Natural killer cell (primary cell): ENCODE data around the gene C11orf58. TPM values are rescaled to one million over a fixed set of nuclear protein-coding genes. Genes with fewer than 3 reads are reported as not detected.

Source experiments
- ATAC-seq, 3 donors: fragments of 150-1000 bp in 2 of 3; fragments of 200-7000 bp in 1 of 3; cut with Tn5 transposase; 1 replicate in 1 of 3; 2 replicates in 2 of 3; pipeline ENCODE4 v1.10.0; 2021; ENCODE audit warnings: mild to moderate bottlenecking in 2 of 3, moderate library complexity in 2 of 3
- DNase-seq, 2 donors: peaks; one replicate each; pipeline versions ENCODE4 v3.0.0 to v3.0.0-alpha.2; 2013 to 2021; ENCODE audit warnings: mixed read lengths in 1 of 2
- H3K27ac ChIP-seq: one replicate; pipeline ENCODE4 v1.5.1; 2013; ENCODE audit warnings: mild to moderate bottlenecking, low read length
- H3K27me3 ChIP-seq: one replicate; pipeline ENCODE4 v1.6.1; 2013; ENCODE audit warnings: low read length; ENCODE audit not compliant: control insufficient read depth, insufficient read depth
- H3K36me3 ChIP-seq: one replicate; pipeline ENCODE4 v1.6.1; 2013; ENCODE audit warnings: low read length; ENCODE audit not compliant: control insufficient read depth, insufficient read depth
- H3K4me1 ChIP-seq: one replicate; pipeline ENCODE4 v1.6.1; 2013; ENCODE audit warnings: low read length; ENCODE audit not compliant: control insufficient read depth, insufficient read depth
- H3K4me3 ChIP-seq: one replicate; pipeline ENCODE4 v1.5.1; 2013; ENCODE audit warnings: low read length
- H3K9me3 ChIP-seq: one replicate; pipeline ENCODE4 v1.6.1; 2013; ENCODE audit warnings: low read length; ENCODE audit not compliant: control insufficient read depth, insufficient read depth
- H3K27ac Mint-ChIP-seq, 2 donors: one replicate each; pipeline ENCODE4 v1.8.0; 2022; ENCODE audit warnings: mild to moderate bottlenecking in 2 of 2, mixed read lengths in 2 of 2, moderate library complexity in 1 of 2
- H3K27me3 Mint-ChIP-seq, 2 donors: one replicate each; pipeline ENCODE4 v1.8.0; 2022; ENCODE audit warnings: low read depth in 2 of 2, mixed read lengths in 2 of 2
- H3K36me3 Mint-ChIP-seq: one replicate; pipeline ENCODE4 v1.8.0; 2022; ENCODE audit warnings: mixed read lengths
- H3K4me1 Mint-ChIP-seq, 2 donors: one replicate each; pipeline ENCODE4 v1.8.0; 2022; ENCODE audit warnings: mixed read lengths in 2 of 2
- H3K4me3 Mint-ChIP-seq: one replicate; pipeline ENCODE4 v1.8.0; 2022; ENCODE audit warnings: mild to moderate bottlenecking, moderate library complexity, mixed read lengths
- H3K9me3 Mint-ChIP-seq, 2 donors: one replicate each; pipeline ENCODE4 v1.8.0; 2022; ENCODE audit warnings: mixed read lengths in 2 of 2
- CTCF ChIP-seq: fragments of 200-600 bp; IDR thresholded peaks from one replicate; pipeline ENCODE4 v1.8.0; 2022; ENCODE audit warnings: antibody characterized with exemption
- WGBS: methylation state at CpG from one replicate; pipeline ENCODE4 v1.1.7; 2013; ENCODE audit warnings: missing lambda C conversion rate; ENCODE audit not compliant: insufficient coverage; 5-methylcytosine and 5-hydroxymethylcytosine counted together
- intact Hi-C: fragments of 100-400 bp; cut with micrococcal nuclease; formaldehyde crosslinking; loops from one replicate; pipeline ENCODE4 v1.14.2; 2022
- total RNA-seq, 4 donors: library from RNA; stranded (reverse); fragments of 120-200 nt in 1 of 4; gene quantifications; one replicate each; pipeline versions ENCODE4 v1.2.3 to v1.2.4, GENCODE V29; 2013 to 2022

The C11orf58 gene
- total RNA-seq, 3 donors from 2014 or later (not counting 1 experiment from before 2014, with no cell fraction given) = 109 to 118 (median 115) TPM

- no peak overlapping the region for H3K27ac Mint-ChIP-seq
- H3K4me3 ChIP-seq = no peak overlapping the region
- no peak for TF ChIP-seq CTCF
- H3K4me1 Mint-ChIP-seq = no peaks in the 10 kb centered on the region
- no peaks in the 10 kb centered on the region for H3K27me3 ChIP-seq
- intact Hi-C loops = no loop called here
- no peak overlapping the region for H3K27ac ChIP-seq
- no peaks in the 10 kb centered on the region for H3K4me1 ChIP-seq
- DNase-seq (no peak), ATAC-seq (no peak)
- 79% methylated on average over 2 of the region's 2 CpGs for WGBS
- H3K36me3 ChIP-seq = no peaks in the 10 kb centered on the region
- no peaks in the 10 kb centered on the region for H3K27me3 Mint-ChIP-seq
- H3K4me3 Mint-ChIP-seq = no peak overlapping the region
- no peaks in the 10 kb centered on the region for H3K9me3 Mint-ChIP-seq
- H3K36me3 Mint-ChIP-seq = no peaks in the 10 kb centered on the region
- no peaks in the 10 kb centered on the region for H3K9me3 ChIP-seq
Observed at GRCh38 chr11:16784097-16784496, 45.6 kb downstream of the C11orf58 start.

- Mint-ChIP-seq H3K4me3 (no peak overlapping the region), H3K36me3 (no peaks in the 10 kb centered on the region), H3K27me3 (no peaks in the 10 kb centered on the region), H3K4me1 (no peaks in the 10 kb centered on the region), H3K27ac (no peak overlapping the region), H3K9me3 (no peaks in the 10 kb centered on the region)
- H3K27ac ChIP-seq = no peak overlapping the region
- WGBS = 88% methylated on average over 2 of the region's 2 CpGs
- DNase-seq = no peak
- no peaks in the 10 kb centered on the region for H3K36me3 ChIP-seq
- no peak overlapping the region for H3K4me3 ChIP-seq
- no peak for ATAC-seq
- no peak for TF ChIP-seq CTCF
- H3K9me3 ChIP-seq = no peaks in the 10 kb centered on the region
- H3K4me1 ChIP-seq = no peaks in the 10 kb centered on the region
- intact Hi-C loops = loop anchor here (1.0 kb wide), 1 partner anchor 720 kb away; no protein-coding TSS in a partner anchor
- H3K27me3 ChIP-seq = no peaks in the 10 kb centered on the region
Observed at GRCh38 chr11:16784666-16785065, 46.2 kb downstream of the C11orf58 start.

DNA sequence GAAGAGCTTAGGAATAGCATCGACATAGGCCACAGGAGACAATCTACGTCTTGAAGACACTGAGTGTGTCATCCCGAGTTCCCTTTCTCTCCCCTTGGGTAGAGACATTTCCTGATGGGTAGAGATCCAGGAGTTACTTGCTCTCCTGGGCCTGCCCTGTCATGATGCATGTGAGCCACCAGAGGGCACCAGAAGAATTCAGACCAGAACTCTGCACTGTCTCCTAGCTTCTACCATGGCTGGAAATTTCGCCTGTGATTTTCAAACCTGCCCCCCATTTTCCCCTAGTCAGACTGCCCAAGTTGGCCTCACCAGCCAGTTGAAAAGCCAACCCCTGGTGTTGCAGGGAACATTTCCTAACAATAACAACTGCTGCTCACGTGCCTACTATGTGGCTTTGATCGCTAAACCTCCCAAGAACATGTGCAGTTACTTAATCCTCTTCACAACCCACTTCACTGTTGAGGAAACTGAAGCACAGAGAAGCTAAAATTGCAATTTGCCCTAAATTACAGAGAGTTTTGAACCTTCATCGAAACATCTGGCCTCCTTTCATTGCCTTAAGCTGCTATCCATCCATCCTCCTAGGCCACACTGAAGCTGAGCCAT lies 47.2 kb downstream of the C11orf58 start:
- no peaks in the 10 kb centered on the region for H3K36me3 ChIP-seq
- H3K4me1 ChIP-seq = peaks cover 2% of the 10 kb centered on the region
- H3K27ac ChIP-seq = no peak overlapping the region
- H3K9me3 Mint-ChIP-seq = no peaks in the 10 kb centered on the region
- no peaks in the 10 kb centered on the region for H3K27me3 ChIP-seq
- no peaks in the 10 kb centered on the region for H3K36me3 Mint-ChIP-seq
- intact Hi-C loops = loop anchor here (1.0 kb wide), 1 partner anchor 719 kb away; no protein-coding TSS in a partner anchor
- H3K9me3 ChIP-seq = no peaks in the 10 kb centered on the region
- DNase-seq (peak; percentile 26 to 72), ATAC-seq (peak; percentile 76 to 86 (median 84))
- WGBS = 56% methylated on average over 7 of the region's 7 CpGs
- H3K27ac Mint-ChIP-seq = no peak overlapping the region
- H3K4me3 Mint-ChIP-seq = no peak overlapping the region
- H3K27me3 Mint-ChIP-seq = no peaks in the 10 kb centered on the region
- H3K4me1 Mint-ChIP-seq = no peaks in the 10 kb centered on the region
- no peak overlapping the region for H3K4me3 ChIP-seq
- TF ChIP-seq CTCF = peak; percentile 87

GRCh38 chr11:16786131-16786530 lies 47.7 kb downstream of the C11orf58 start:
- TF ChIP-seq CTCF = no peak
- no peak overlapping the region for H3K27ac ChIP-seq
- no peaks in the 10 kb centered on the region for H3K9me3 Mint-ChIP-seq
- ATAC-seq (no peak), DNase-seq (no peak)
- H3K4me1 Mint-ChIP-seq = no peaks in the 10 kb centered on the region
- H3K4me1 ChIP-seq = peaks cover 4% of the 10 kb centered on the region
- no peak overlapping the region for H3K4me3 Mint-ChIP-seq
- no peaks in the 10 kb centered on the region for H3K27me3 Mint-ChIP-seq
- H3K4me3 ChIP-seq = no peak overlapping the region
- WGBS = 96% methylated on average over 6 of the region's 6 CpGs
- intact Hi-C loops = no loop called here
- no peaks in the 10 kb centered on the region for H3K27me3 ChIP-seq
- no peaks in the 10 kb centered on the region for H3K9me3 ChIP-seq
- no peaks in the 10 kb centered on the region for H3K36me3 Mint-ChIP-seq
- no peak overlapping the region for H3K27ac Mint-ChIP-seq
- no peaks in the 10 kb centered on the region for H3K36me3 ChIP-seq
